Hepatocyte (in vitro differentiated cells): ENCODE results near the gene CCDC40.

ENCODE experiments used
- EZH2 ChIP-seq: fragments of 200-600 bp; sonication (generic); IDR thresholded peaks from 2 replicates; pipeline ENCODE4 v1.6.1; 2016; ENCODE audit warnings: antibody characterized with exemption, mild to moderate bottlenecking, borderline replicate concordance
- TF ChIP-seq, protein P1 (sequence below): fragments of 200-600 bp; sonication (generic); IDR thresholded peaks from 2 replicates; pipeline ENCODE4 v1.5.1; 2016; ENCODE audit warnings: antibody characterized with exemption, mild to moderate bottlenecking; ENCODE audit not compliant: poor library complexity

DNA sequence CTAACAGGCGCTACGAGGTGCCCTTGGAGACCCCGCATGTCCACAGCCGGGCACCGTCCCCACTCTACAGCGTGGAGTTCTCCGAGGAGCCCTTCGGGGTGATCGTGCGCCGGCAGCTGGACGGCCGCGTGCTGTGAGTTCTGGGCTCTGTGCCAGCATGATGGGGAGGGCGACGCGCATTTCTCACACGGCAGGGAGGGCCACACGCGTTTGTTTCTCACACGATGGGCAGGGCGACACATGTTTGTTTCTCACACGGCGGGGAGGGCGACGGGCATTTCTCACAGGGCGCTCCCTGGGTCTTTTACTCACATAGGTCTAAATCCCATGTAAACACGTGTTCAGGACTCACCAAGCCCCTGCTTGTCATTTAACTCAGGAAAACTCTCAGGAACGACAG, 69.3 kb downstream of the CCDC40 start:
- TF ChIP-seq, protein P1, sequence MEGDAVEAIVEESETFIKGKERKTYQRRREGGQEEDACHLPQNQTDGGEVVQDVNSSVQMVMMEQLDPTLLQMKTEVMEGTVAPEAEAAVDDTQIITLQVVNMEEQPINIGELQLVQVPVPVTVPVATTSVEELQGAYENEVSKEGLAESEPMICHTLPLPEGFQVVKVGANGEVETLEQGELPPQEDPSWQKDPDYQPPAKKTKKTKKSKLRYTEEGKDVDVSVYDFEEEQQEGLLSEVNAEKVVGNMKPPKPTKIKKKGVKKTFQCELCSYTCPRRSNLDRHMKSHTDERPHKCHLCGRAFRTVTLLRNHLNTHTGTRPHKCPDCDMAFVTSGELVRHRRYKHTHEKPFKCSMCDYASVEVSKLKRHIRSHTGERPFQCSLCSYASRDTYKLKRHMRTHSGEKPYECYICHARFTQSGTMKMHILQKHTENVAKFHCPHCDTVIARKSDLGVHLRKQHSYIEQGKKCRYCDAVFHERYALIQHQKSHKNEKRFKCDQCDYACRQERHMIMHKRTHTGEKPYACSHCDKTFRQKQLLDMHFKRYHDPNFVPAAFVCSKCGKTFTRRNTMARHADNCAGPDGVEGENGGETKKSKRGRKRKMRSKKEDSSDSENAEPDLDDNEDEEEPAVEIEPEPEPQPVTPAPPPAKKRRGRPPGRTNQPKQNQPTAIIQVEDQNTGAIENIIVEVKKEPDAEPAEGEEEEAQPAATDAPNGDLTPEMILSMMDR = no peak
- no peak for TF ChIP-seq EZH2
